Measurements from ENCODE around the gene TRPT1. TPM values are rescaled to one million over a fixed set of nuclear protein-coding genes. Genes with fewer than 3 reads are reported as not detected.

Gene TRPT1
- total and polyA plus RNA-seq, 2 experiments from 2014 or later: 36.9 to 52.2 TPM

DNA sequence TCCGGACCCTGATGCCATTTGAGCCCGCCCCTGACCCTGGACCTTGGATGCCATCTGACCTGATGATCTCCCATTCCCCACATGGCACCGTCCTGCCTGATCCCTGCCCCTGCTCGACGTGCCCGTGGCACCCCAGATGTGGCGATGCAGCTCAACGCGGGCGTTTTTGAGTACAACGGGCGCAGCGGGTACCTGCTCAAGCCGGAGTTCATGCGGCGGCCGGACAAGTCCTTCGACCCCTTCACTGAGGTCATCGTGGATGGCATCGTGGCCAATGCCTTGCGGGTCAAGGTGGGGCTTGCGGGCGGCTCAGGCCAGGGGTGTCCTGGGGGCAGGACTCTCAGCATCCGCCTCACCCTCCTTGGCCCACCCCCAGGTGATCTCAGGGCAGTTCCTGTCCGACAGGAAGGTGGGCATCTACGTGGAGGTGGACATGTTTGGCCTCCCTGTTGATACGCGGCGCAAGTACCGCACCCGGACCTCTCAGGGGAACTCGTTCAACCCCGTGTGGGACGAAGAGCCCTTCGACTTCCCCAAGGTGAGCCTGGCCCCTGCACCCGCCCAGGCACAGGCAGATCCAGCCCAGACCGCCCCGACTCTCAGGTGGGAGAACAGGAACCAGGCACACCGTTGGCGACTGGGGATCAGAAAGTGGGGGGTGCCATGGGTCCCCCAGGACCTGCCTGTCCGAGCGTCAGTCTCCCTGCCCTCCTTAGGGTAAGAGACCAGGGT is 36.5 kb upstream of the TRPT1 start:
- Histone ChIP-seq H3K4me1 (ENCODE audit: insufficient read depth) (no peaks in the 10 kb centered on the region), H3K4me2 (no peak overlapping the region), H3K27me3 (ENCODE audit: insufficient read depth) (no peaks in the 10 kb centered on the region), H3K36me3 (ENCODE audit: insufficient read depth) (peaks cover 6% of the 10 kb centered on the region), H2AFZ (no peak overlapping the region), H3K79me2 (replicated peaks; ENCODE audit: insufficient read depth) (no peaks in the 10 kb centered on the region), H3K27ac (ENCODE audit: low read depth) (no peak overlapping the region), H3K4me3 (no peak overlapping the region), H3F3A (replicated peaks; ENCODE audit: low read depth) (0 out of 2 replicates have a peak, but pooled peaks cover 4% of the 10 kb centered on the region), H3K9me2 (ENCODE audit: insufficient read depth) (no peaks in the 10 kb centered on the region), H4K20me1 (replicated peaks; ENCODE audit: insufficient read depth) (0 out of 2 replicates have a peak, but pooled peaks cover 4% of the 10 kb centered on the region)
- Mint-ChIP-seq H3K9me3 (no peaks in the 10 kb centered on the region), H3K4me3 (no peak overlapping the region), H3K4me1 (peaks cover 7% of the 10 kb centered on the region; the same call in 2 of the 3 replicates), H3K27ac (no peak overlapping the region), H3K36me3 (ENCODE audit: low read depth) (peaks cover 73% of the 10 kb centered on the region), H3K27me3 (ENCODE audit: insufficient read depth, low read depth, poor library complexity) (peaks cover 14% of the 10 kb centered on the region)
- DNase-seq (ENCODE audit: low spot score) (no peak), ATAC-seq (no peak)
- TF ChIP-seq CREB1 (CRISPR knock-in tag; IDR thresholded peaks at IDR 0.05; ENCODE audit: low read depth) (no peak), POLR2AphosphoS5 (IDR thresholded peaks at IDR 0.05; ENCODE audit: low read depth) (no peak), ZNF331 (CRISPR knock-in tag; IDR thresholded peaks at IDR 0.05; ENCODE audit: low read depth) (no peak), STAT1 (IDR thresholded peaks at IDR 0.05; ENCODE audit: unreplicated experiment) (no peak), EZH2phosphoT487 (IDR thresholded peaks at IDR 0.05; ENCODE audit: unreplicated experiment) (no peak), ZNF114 (CRISPR knock-in tag; IDR thresholded peaks at IDR 0.05) (no peak), EZH2 (IDR thresholded peaks at IDR 0.05; ENCODE audit: low read depth, unreplicated experiment) (no peak), NANOG (IDR thresholded peaks at IDR 0.05; ENCODE audit: borderline replicate concordance) (no peak)
- TF ChIP-seq, protein P1, sequence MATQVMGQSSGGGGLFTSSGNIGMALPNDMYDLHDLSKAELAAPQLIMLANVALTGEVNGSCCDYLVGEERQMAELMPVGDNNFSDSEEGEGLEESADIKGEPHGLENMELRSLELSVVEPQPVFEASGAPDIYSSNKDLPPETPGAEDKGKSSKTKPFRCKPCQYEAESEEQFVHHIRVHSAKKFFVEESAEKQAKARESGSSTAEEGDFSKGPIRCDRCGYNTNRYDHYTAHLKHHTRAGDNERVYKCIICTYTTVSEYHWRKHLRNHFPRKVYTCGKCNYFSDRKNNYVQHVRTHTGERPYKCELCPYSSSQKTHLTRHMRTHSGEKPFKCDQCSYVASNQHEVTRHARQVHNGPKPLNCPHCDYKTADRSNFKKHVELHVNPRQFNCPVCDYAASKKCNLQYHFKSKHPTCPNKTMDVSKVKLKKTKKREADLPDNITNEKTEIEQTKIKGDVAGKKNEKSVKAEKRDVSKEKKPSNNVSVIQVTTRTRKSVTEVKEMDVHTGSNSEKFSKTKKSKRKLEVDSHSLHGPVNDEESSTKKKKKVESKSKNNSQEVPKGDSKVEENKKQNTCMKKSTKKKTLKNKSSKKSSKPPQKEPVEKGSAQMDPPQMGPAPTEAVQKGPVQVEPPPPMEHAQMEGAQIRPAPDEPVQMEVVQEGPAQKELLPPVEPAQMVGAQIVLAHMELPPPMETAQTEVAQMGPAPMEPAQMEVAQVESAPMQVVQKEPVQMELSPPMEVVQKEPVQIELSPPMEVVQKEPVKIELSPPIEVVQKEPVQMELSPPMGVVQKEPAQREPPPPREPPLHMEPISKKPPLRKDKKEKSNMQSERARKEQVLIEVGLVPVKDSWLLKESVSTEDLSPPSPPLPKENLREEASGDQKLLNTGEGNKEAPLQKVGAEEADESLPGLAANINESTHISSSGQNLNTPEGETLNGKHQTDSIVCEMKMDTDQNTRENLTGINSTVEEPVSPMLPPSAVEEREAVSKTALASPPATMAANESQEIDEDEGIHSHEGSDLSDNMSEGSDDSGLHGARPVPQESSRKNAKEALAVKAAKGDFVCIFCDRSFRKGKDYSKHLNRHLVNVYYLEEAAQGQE (IDR thresholded peaks at IDR 0.05; ENCODE audit: unreplicated experiment): no peak
- TF ChIP-seq, protein P2, sequence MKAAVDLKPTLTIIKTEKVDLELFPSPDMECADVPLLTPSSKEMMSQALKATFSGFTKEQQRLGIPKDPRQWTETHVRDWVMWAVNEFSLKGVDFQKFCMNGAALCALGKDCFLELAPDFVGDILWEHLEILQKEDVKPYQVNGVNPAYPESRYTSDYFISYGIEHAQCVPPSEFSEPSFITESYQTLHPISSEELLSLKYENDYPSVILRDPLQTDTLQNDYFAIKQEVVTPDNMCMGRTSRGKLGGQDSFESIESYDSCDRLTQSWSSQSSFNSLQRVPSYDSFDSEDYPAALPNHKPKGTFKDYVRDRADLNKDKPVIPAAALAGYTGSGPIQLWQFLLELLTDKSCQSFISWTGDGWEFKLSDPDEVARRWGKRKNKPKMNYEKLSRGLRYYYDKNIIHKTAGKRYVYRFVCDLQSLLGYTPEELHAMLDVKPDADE (IDR thresholded peaks at IDR 0.05): no peak
- TF ChIP-seq, protein P3, sequence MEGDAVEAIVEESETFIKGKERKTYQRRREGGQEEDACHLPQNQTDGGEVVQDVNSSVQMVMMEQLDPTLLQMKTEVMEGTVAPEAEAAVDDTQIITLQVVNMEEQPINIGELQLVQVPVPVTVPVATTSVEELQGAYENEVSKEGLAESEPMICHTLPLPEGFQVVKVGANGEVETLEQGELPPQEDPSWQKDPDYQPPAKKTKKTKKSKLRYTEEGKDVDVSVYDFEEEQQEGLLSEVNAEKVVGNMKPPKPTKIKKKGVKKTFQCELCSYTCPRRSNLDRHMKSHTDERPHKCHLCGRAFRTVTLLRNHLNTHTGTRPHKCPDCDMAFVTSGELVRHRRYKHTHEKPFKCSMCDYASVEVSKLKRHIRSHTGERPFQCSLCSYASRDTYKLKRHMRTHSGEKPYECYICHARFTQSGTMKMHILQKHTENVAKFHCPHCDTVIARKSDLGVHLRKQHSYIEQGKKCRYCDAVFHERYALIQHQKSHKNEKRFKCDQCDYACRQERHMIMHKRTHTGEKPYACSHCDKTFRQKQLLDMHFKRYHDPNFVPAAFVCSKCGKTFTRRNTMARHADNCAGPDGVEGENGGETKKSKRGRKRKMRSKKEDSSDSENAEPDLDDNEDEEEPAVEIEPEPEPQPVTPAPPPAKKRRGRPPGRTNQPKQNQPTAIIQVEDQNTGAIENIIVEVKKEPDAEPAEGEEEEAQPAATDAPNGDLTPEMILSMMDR (conservative IDR thresholded peaks at IDR 0.05; ENCODE audit: low read depth in 2 of 2): no peak
